Activated naive CD8-positive, alpha-beta T cell treated with anti-CD3 and anti-CD28 coated beads, Interleukin-2, amount 50 U/mL, for 16 hours (primary cell): Measurements from ENCODE around the gene MAGI2.
"Not testable (repeated sequence)": the region's sequence is repeated elsewhere in the genome, so short reads cannot be mapped to it uniquely, and the experiment has no call there.

Experiments used
- DNase-seq: peaks from one replicate; pipeline ENCODE4 v3.0.0-alpha.2; 2020; ENCODE audit warnings: low read depth, low spot score

The MAGI2 gene

DNA sequence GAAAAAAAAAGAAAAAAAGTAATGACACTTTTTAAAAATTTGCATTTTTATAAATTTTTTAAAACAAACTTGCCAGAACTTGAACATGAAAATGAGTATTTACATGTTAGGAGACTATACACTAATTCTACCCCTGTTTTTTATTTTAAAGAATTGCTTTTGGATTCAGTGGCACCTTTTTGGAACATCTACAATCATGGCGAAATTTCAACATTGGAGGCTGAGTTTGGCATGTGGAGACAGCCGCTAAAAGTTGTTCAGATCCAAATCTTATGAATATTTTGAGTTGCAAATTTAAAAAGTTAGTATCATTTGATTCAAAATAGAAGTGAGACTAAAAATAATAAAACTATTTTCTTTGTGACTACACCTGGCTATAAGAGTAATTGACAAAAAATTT, 804.2 kb downstream of the MAGI2 start:
- DNase-seq: no peak

DNA sequence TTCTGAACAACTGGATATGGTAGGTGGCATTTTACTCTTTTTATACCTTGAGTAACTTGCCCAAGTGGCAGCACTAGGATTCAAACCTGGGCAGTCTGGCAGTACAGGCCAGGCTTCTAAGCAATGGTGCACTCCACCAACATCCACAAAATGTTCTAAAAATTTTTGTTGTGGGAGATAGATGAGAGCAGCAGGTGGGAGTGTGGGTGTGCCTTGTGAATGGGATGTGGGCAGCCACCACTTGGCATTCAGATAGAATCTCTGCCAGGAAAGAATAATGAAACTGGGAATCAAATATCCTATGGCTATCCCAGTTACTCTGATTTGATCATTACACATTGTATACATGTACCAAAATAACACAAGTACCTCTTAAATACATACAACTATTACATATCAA, 810.7 kb downstream of the MAGI2 start:
- DNase-seq: no peak

DNA sequence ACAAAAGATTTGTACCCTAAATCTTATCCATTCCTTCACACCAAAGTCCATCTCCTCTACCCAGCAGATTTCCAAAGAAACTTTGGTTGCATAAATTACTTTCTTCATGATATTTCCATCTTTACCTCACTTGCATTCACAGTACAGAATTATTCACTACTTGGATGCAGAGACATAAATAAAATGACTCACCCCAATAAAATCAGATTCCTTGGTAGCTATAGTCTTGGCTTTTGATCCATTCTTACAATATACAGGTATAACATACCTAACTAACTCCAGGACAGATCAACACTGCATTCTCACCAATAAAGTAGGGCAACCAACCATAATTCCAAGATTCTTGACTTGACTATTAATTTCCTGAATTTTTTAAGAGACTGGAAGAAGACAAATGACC, 815.1 kb downstream of the MAGI2 start:
- DNase-seq: no peak

DNA sequence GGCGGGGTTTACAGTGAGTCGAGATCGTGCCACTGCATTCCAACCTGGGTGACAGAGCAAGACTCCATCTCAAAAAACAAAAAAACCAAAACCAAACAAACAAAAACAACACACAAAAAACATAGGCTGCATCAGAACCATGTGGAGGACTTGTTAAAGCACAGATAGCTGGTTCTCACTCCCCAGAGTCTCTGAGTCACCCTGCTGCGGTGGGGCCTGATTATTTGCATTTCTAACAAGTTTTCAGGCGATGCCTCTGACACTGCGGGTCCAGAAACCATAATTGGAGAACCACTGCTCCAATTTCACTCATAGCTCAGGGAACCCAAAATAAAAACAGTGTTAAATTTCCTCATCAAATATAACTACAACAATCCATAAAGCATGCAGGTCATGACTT, 816.7 kb downstream of the MAGI2 start:
- no peak for DNase-seq

DNA sequence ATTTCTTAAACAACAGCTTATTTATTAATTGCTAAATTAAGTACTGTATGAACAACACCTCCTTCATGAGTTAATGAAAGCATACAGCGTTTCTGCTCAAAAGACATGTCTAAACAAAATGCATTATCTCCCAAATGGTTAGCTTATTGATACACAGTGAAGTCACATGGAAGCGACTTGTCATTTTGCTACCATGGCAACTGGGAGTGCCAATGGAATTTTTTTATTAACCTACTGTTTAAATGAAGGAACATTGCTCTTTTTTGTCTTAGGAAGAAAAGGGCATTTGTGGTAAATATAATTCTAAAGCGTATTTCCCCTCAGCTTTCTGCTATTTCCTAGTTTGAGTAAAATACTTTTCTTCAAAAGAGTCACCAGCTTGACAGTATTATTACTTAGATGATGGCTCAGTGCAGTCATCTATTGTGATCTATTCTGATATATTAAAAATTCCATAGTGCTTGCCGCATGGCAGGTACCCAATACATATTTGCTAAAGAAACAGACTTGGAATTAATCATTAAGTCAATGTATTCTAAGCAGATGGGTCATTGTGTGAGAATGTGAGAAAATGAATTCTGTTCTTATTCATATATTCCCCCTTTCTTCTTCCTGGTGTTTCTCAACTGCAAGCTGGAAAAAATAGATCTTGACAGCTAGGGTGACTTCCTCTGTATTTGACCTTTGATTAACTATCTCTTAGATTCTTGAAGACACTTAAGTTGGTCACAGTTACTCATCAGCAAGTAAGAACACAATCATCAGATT, 818.3 kb downstream of the MAGI2 start:
- DNase-seq: no peak

DNA sequence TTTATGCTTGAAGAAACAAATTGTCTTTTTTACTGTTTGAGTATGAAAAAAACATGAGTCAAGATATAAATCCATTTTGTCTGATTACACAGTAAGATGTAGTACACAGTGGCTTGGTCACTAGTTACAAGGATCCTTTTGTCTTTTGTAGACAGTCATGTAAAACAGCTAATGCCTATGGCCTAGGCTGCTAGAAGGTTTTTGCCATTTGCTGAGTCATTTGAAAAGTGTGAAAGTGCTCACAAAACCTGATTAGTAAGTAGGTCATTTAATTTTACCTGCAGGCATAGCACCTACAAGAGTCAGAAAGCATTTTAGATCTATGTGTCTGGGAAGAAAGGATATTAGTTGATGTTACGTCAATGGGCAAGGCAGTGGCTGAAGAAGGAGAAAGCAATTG, 819.4 kb downstream of the MAGI2 start:
- no peak for DNase-seq

DNA sequence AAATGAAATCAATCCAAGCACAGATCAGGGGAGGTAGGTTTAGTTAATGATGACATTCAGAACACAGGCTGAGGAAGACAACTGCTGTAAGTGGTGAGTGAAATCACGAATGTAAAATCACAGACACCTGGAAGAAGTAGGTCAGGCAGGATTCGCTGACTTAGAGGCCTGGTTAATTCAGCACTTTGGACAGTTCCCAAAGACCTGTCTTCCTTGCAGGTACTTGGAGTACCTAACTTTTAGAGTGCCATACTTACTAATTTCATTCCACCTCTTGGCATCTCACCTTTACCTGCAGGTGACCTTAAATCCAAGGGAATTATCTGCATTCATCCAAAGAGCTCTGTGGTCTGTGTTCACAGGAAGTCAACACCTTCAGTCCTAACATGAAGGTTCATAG, 832.5 kb downstream of the MAGI2 start:
- no peak for DNase-seq

DNA sequence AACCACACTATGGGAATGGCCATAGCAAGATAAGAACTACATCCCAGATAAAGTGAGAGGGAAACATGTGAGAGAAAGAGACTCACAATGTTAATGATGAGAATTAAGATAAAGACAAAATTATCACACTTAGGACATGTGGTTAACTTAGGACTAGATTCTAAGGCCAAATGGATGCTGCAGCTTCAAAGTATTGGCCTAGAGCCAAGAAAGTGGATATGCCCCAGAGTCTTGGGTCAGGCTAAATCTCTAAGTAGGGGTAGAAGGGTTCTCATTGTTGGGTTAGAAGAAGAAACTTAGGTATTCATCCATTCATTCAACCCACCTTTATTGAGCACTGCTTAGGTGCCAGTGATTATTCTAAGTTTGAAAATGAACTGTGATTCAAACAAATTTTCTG, 836.9 kb downstream of the MAGI2 start:
- no peak for DNase-seq

DNA sequence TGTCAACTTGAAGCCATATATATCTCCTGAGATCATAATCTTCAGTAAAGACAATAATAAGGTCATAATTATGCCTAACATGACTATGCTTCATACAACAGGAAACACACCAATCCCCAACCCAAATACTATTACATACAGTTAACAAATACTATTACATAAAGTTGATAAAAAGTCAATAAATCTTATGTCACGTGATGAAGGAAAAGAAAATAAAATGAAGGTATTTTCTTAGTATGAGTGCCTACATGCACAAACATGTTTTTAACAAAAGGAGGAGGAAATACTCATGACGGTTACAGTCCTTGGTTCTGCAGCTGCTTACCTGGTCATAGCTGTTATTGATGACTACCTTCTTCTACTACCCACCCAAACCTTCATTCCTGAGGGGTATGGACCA, 844.2 kb downstream of the MAGI2 start:
- no peak for DNase-seq

DNA sequence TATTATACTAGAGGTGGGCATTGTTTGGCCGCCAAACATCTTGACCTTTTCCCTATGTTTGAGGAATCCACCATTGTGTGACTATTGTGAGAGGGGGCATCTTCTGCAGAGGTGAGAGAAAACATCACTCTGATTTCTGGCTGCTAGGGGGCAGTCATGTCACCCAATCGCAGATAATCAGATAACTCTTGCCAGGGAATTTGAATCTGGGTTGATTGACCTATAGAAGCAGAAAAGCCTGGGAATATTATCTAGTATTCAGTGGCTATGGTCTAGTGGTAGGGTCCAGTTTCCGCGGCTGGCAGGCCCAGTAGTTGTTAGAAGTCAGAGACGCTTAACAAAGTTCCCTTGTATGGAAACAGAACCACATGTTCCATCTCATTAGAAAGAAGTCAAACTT, 846.4 kb downstream of the MAGI2 start:
- no peak for DNase-seq

DNA sequence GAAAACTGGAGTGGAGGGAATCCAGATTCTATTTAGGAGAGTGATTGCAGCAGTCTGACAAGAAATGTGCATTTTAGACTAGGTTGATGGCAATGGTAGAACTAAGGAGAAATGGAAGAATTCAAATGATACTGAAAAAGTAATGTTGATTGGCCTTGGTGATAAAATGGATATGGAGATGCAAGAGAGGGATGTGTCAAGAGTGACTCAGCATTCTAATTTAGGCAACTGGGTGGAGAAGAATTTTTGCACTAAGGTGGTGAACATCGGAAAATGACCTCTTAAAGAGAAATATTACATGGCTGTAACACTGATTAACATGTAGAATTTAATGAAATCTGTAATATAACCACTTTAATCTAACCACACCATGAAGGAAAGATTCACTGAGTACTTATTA, 848.3 kb downstream of the MAGI2 start:
- DNase-seq: no peak

DNA sequence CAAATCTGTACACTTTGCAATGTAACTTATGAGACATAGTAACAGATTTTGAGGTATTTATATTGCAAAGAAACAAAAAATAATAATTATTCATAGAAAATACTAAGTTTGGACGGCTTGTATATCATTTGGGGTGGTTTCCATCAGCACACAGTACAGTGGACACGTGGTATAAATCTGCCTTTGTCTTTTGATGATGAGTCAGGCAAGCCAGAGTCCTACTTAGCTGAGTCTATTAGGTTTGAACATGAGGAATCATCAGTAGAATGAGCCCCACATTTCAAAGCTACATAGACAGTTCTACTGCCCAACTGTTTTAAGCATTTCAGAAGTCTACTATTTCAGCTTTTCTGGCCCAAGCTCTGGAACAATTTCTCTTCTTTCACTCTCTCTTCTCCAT, 851.7 kb downstream of the MAGI2 start:
- DNase-seq: no peak

DNA sequence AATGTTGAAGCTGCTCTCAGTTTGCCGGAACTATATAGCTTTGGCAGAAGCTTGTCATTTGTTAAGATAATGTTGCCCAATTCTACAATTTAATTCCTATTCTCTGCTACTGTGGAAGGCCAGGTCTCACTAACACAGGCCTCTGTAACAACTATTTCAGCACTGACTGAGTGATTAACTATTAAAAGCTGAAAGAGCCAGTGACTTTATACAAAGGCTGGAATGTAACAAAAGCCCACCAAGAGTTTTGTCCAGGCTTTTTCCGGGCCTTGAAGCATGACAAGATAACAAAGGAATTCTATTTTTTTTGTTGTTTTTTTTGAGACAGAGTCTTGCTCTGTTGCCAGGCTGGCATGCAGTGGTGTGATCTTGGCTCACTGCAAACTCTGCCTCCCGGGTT, 859.3 kb downstream of the MAGI2 start:
- DNase-seq: no peak

DNA sequence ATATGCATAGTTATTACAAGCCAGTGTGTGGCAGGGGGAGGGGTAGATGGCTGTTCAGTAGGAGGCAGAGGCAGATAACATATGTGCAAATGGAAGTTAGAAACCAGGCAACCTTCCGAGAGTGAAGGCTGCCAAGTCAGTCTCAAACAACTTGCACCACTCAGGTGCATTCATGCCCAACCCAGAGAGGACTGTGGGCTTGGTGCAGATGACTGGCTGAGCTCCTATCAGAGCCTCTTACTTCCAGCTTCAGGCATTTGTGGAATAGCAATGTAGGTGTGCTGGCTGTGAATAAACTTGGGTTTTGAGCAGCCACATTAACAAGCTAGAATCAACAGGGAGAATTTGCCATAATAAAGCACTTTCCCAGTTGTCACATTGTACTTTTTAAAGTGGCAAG, 865.1 kb downstream of the MAGI2 start:
- DNase-seq: no peak

DNA sequence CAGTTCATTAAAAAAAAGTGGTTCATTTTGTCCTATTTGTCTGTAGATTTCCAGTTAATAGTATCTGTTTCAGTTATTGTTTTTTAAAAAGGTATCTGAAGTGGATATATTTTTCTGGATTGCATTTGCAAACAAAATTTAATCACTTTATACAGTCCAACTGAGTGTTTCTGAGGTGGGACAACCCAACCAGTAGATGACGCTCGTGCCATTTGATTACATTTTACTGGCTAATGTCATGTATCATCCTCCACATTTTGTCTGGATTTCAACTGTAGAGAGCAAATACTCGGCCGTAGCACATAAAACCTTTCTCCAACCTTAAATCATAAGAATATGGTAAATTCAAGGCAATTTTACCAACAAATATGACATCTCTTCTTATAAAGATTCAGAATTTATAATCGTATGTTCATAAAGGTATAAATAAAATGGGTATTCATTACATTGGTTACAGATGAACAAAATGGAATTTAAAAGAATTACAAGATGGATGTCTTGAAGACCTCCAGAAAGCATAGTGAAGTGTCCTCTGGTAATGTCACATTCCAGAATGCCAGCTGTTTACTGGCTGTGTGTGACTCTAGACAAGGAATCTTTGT, 865.9 kb downstream of the MAGI2 start:
- DNase-seq: no peak

DNA sequence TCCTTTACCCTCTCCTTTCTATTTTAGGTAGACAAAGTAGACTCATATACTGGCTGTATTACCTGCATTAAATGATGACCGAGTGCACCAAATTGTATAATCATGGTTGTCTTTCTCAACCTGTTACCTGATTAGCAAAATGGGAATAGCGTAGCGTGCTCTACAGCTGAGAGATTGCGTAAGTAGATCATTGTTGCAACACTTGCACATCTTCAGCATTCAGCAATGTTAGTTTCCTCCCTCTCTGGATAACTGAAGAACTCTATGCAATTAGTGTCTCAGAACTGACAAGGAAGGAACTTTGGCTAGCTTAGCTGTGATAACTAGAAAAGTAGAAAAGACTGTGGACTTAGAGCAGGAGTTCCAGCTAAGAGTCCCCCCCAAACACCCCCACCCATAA, 867.5 kb downstream of the MAGI2 start:
- DNase-seq: no peak

DNA sequence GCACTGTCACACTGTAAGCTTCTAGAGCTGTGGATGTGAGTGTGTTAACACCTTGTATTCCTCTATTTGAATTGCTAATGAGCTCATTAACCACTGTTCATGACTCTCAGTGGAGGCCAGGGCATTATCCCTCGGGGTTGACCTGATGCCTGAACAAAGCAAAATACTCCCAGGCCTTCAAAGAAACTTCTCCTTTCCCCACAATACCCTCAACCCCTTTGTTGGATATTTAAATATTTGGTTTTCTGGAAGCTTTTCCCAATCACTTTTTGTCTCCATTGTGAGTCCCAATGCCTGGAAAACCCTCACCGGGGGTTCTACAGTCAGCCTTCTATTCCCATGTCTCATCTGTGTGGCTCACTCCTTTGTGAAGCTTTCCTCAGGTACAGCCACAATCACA, 874.8 kb downstream of the MAGI2 start:
- no peak for DNase-seq

DNA sequence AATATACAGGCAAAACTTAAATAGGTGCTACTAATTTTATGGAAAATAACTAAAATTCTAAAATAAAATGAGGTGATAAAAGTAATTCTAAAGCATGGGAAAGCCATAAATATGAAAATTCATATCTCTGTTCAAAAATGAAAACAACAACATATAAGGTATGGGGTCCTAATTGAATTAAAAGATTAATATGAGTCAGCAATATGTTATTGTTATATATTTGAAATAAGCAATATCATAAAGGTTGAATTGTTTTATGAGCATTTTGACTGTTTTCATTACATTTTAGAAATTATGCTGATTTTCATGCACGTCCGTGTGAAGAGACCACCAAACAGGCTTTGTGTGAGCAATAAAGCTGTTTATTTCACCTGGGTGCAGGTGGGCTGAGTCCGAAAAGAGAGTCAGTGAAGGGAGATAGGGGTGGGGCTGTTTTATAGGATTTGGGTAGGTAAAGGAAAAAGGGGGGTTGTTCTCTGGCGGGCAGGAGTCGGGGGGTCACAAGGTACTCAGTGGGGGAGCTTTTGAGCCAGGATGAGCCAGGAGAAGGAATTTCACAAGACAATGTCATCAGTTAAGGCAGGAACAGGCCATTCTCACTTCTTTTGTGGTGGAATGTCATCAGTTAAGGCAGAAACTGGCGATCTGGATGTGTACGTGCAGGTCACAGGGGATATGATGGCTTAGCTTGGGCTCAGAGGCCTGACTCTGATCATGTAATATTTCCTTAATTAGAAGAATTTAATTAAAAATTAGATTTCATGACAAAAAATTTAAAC, 876.1 kb downstream of the MAGI2 start:
- not testable (repeated sequence) for DNase-seq

DNA sequence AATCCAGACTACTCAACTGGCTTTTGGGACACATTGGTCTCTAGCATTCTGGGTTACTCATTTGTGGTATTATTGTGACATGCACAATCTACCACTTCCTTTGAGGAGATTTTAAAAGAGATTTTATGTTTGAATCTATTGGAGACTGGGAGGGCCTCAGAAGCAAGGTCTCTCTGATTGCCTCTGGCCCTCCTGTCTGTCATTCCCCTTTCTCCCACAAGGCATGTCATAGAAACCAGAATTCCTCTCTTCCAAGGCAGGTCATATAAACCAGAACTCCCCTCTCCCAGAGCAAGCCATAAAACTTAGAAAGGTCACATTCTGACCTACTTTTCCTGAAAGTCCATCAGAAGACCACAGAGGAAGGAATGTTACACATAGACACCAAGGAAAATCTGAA, 877.2 kb downstream of the MAGI2 start:
- DNase-seq: no peak

DNA sequence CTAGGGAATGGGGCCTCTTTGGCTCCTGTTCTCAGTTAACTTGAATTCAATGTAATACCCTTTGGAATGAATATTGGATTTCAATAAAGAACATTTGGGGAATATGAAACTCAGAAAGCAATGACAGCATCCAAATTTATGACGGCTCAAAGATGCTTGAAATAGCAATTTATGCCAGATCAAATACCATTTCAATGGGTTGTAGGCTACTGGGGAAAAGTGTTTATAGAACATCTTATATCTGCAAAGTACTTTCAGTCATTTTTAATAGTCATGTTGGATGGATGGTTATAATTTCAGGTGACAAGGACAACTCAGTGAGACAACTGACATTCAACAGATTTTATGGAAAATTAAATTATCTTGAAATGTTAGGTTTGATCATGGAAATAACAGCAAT, 882.2 kb downstream of the MAGI2 start:
- no peak for DNase-seq

DNA sequence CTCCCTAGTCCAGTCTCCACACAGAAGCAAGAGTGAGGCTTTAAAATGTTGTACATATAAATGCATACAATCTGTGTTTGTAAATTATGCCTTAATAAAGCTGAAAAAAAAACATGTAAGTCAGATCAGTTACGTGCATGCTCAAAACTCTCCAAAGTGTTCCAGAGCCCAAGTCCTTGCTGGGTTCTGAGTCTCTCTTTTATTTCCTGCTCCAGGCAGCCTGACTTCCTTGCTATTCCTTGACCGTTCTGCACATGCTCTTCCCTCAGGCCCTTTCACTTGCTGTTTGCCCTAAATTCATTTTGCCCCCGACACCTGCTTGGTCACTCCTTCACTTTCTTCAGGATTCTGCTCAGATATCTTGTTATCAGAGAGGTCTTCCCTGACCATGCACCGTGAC, 884.8 kb downstream of the MAGI2 start:
- DNase-seq: no peak

DNA sequence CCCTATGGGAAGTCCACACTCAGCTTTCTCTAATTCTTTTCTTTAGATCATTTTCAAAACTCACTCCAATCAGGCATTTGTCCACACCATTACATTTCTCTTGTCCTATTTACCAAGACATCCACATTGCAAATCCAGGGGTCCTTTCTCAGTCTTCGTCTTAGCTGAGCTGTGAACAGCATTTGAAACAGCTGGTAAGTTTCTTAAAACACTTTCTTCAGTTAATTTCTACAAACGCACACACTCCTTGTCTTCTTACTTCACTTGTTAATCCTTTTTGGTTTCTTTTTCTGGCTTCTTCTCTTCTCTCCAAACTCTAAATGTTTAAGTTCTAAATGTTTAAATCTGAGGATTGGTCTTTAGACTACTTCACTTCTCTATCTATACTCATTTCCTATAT, 885.6 kb downstream of the MAGI2 start:
- no peak for DNase-seq

DNA sequence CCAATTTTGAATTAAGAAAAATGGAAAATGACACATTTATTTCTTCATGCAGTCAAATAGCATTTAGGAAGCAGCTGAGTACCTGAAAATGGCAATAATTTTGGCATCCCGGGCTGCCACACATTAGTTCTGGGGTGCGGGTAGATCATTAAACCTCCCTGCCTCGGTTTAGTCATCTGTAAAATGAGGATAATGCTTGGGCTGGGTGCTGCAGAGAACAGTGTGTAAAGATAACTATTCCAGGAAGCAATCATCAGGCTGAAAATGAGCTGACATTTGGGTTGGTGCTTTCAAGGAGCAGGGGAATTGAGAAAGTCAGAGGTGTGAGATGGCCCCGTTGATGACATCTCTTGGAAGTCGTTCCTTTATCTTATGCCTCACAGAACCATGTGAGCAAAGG, 887.7 kb downstream of the MAGI2 start:
- no peak for DNase-seq
